Loucy (cell line): ENCODE measurements around the gene NRCAM.

Experiments
- H2AFZ ChIP-seq: fragments of 200-600 bp; sonication (generic); 2 replicates; pipeline ENCODE4 v1.6.0; 2016; ENCODE audit warnings: antibody characterized with exemption, mild to moderate bottlenecking, low read length, moderate library complexity
- H3F3A ChIP-seq: fragments of 200-600 bp; 2 replicates; pipeline ENCODE4 v1.6.0; 2016; ENCODE audit warnings: antibody characterized with exemption, low read depth, mild to moderate bottlenecking
- H3K27me3 ChIP-seq: fragments of 200-600 bp; sonication (generic); 2 replicates; pipeline ENCODE4 v1.6.1; 2014; ENCODE audit warnings: low read length, mild to moderate bottlenecking; ENCODE audit not compliant: insufficient read depth, poor library complexity, severe bottlenecking
- H3K36me3 ChIP-seq: fragments of 200-600 bp; sonication (generic); 2 replicates; pipeline ENCODE4 v1.6.1; 2016; ENCODE audit warnings: low read length; ENCODE audit not compliant: insufficient read depth
- H3K4me1 ChIP-seq: fragments of 200-600 bp; sonication (generic); 2 replicates; pipeline ENCODE4 v1.5.1; 2014; ENCODE audit warnings: low read length, mild to moderate bottlenecking; ENCODE audit not compliant: insufficient read depth, poor library complexity, severe bottlenecking
- H3K4me2 ChIP-seq: fragments of 200-600 bp; sonication (generic); 2 replicates; pipeline ENCODE4 v1.6.0; 2014; ENCODE audit warnings: antibody characterized with exemption, low read length, low read depth, mild to moderate bottlenecking; ENCODE audit not compliant: poor library complexity, severe bottlenecking
- H3K4me3 ChIP-seq: fragments of 200-600 bp; sonication (generic); 2 replicates; pipeline ENCODE4 v1.5.1; 2014; ENCODE audit warnings: low read length, mild to moderate bottlenecking, mixed read lengths; ENCODE audit not compliant: poor library complexity, severe bottlenecking
- H3K79me2 ChIP-seq: fragments of 200-600 bp; sonication (generic); 2 replicates; pipeline ENCODE4 v1.6.1; 2014; ENCODE audit warnings: low read length; ENCODE audit not compliant: insufficient read depth
- H3K9ac ChIP-seq: fragments of 200-600 bp; sonication (generic); 2 replicates; pipeline ENCODE4 v1.6.0; 2014; ENCODE audit warnings: mild to moderate bottlenecking, low read depth, low read length, moderate library complexity; ENCODE audit not compliant: poor library complexity, severe bottlenecking
- H3K9me2 ChIP-seq: fragments of 200-600 bp; sonication (generic); replicated peaks from 2 replicates; pipeline ENCODE4 v1.6.1; 2016; ENCODE audit warnings: low read depth, low read length, mixed read lengths
- H3K9me3 ChIP-seq: fragments of 200-600 bp; sonication (generic); 2 replicates; pipeline ENCODE4 v1.6.1; 2014; ENCODE audit warnings: mild to moderate bottlenecking, antibody characterized with exemption, low read length, low read depth; ENCODE audit not compliant: insufficient read depth
- H4K20me1 ChIP-seq: fragments of 200-600 bp; sonication (generic); 2 replicates; pipeline ENCODE4 v1.6.0; 2014; ENCODE audit warnings: antibody characterized with exemption, low read length, mild to moderate bottlenecking; ENCODE audit not compliant: insufficient read depth, poor library complexity, severe bottlenecking
- CTCF ChIP-seq: fragments of 200-600 bp; sonication (generic); conservative IDR thresholded peaks from 2 replicates; pipeline ENCODE4 v1.5.1; 2014; ENCODE audit warnings: mild to moderate bottlenecking, antibody characterized with exemption, low read length
- EZH2phosphoT487 ChIP-seq: fragments of 200-600 bp; IDR thresholded peaks from 2 replicates; pipeline ENCODE4 v1.6.1; 2018; ENCODE audit warnings: antibody characterized with exemption, mild to moderate bottlenecking, moderate library complexity, borderline replicate concordance

The NRCAM gene

GRCh38 chr7:108499566-108499965 is 43.3 kb upstream of the NRCAM start:
- Histone ChIP-seq H3K9me2 (no peaks in the 10 kb centered on the region), H4K20me1 (no peaks in the 10 kb centered on the region), H3K9ac (no peak overlapping the region), H3K4me2 (no peak overlapping the region), H2AFZ (no peak overlapping the region), H3K79me2 (no peaks in the 10 kb centered on the region), H3F3A (no peaks in the 10 kb centered on the region), H3K4me1 (no peaks in the 10 kb centered on the region), H3K36me3 (peaks cover 32% of the 10 kb centered on the region; the same call in 1 of the 2 replicates), H3K4me3 (no peak overlapping the region), H3K27me3 (no peaks in the 10 kb centered on the region), H3K9me3 (no peaks in the 10 kb centered on the region)
- TF ChIP-seq EZH2phosphoT487 = no peak
- no peak for TF ChIP-seq CTCF

- H3K27me3 ChIP-seq = no peaks in the 10 kb centered on the region
- H3K4me2 ChIP-seq = no peak overlapping the region
- H3K36me3 ChIP-seq = peaks cover 36% of the 10 kb centered on the region; the same call in 1 of the 2 replicates
- no peak overlapping the region for H2AFZ ChIP-seq
- no peaks in the 10 kb centered on the region for H4K20me1 ChIP-seq
- no peak for TF ChIP-seq EZH2phosphoT487
- no peak for TF ChIP-seq CTCF
- H3K4me1 ChIP-seq = no peaks in the 10 kb centered on the region
- H3K9me2 ChIP-seq = no peaks in the 10 kb centered on the region
- H3K9ac ChIP-seq = no peak overlapping the region
- no peaks in the 10 kb centered on the region for H3K79me2 ChIP-seq
- H3F3A ChIP-seq = no peaks in the 10 kb centered on the region
- H3K4me3 ChIP-seq = no peak overlapping the region
- H3K9me3 ChIP-seq = no peaks in the 10 kb centered on the region
Measured at GRCh38 chr7:108498481-108498880, 42.2 kb upstream of the NRCAM start.

- TF ChIP-seq CTCF (peak; percentile 88), EZH2phosphoT487 (no peak)
- H3K27me3 ChIP-seq = no peaks in the 10 kb centered on the region
- no peaks in the 10 kb centered on the region for H3F3A ChIP-seq
- H3K4me2 ChIP-seq = no peak overlapping the region
- H3K9ac ChIP-seq = no peak overlapping the region
- no peak overlapping the region for H2AFZ ChIP-seq
- H3K9me2 ChIP-seq = no peaks in the 10 kb centered on the region
- no peaks in the 10 kb centered on the region for H4K20me1 ChIP-seq
- H3K4me1 ChIP-seq = no peaks in the 10 kb centered on the region
- no peaks in the 10 kb centered on the region for H3K79me2 ChIP-seq
- H3K4me3 ChIP-seq = no peak overlapping the region
- no peaks in the 10 kb centered on the region for H3K9me3 ChIP-seq
- peaks cover 36% of the 10 kb centered on the region; the same call in 1 of the 2 replicates for H3K36me3 ChIP-seq
Measured at GRCh38 chr7:108497082-108497725, 41.0 kb upstream of the NRCAM start.
